Tibial artery (tissue), 4 donors: ENCODE measurements around the gene PCK1.

Source experiments
- DNase-seq, 2 donors: peaks; one replicate each; pipeline ENCODE4 v3.0.0-alpha.2; 2019
- H3K27ac ChIP-seq, 2 donors: fragments of 200-600 bp; sonication (generic) in 1 of 2; 1 replicate in 1 of 2; 2 replicates in 1 of 2; pipeline ENCODE4 v1.5.1; 2018 to 2019; ENCODE audit warnings: mild to moderate bottlenecking in 1 of 2
- H3K27me3 ChIP-seq, 2 donors: fragments of 200-600 bp; sonication (generic) in 1 of 2; one replicate each; pipeline versions ENCODE4 v1.5.1 to v1.6.0; 2016 to 2019
- H3K36me3 ChIP-seq, 3 donors: fragments of 200-600 bp; sonication (generic) in 2 of 3; one replicate each; pipeline ENCODE4 v1.5.1; 2016 to 2019; ENCODE audit warnings: mild to moderate bottlenecking in 2 of 3
- H3K4me1 ChIP-seq, 4 donors: fragments of 200-600 bp; sonication (generic) in 2 of 4; 1 replicate in 3 of 4; 2 replicates in 1 of 4; pipeline ENCODE4 v1.5.1; 2016 to 2019
- H3K4me3 ChIP-seq, 2 donors: fragments of 200-600 bp; sonication (generic) in 1 of 2; 1 replicate in 1 of 2; 2 replicates in 1 of 2; pipeline ENCODE4 v1.5.1; 2018 to 2019; ENCODE audit warnings: mild to moderate bottlenecking in 2 of 2
- H3K9me3 ChIP-seq, 3 donors: fragments of 200-600 bp; sonication (generic) in 1 of 3; one replicate each; pipeline ENCODE4 v1.5.1; 2016 to 2019
- intact Hi-C: fragments of 100-400 bp; cut with DNase I; formaldehyde crosslinking; loops from one replicate; pipeline ENCODE4 v1.15.0; 2023; ENCODE audit warnings: low total_unique reads
- TF ChIP-seq, protein P1 (sequence below), 2 experiments: fragments of 200-600 bp in 1 of 2; fragments of 450-650 bp in 1 of 2; IDR thresholded peaks; one replicate each; pipeline ENCODE4 v1.5.1; 2017 to 2019; ENCODE audit warnings: antibody characterized with exemption in 2 of 2, mild to moderate bottlenecking in 1 of 2, moderate library complexity in 1 of 2

Gene PCK1

DNA sequence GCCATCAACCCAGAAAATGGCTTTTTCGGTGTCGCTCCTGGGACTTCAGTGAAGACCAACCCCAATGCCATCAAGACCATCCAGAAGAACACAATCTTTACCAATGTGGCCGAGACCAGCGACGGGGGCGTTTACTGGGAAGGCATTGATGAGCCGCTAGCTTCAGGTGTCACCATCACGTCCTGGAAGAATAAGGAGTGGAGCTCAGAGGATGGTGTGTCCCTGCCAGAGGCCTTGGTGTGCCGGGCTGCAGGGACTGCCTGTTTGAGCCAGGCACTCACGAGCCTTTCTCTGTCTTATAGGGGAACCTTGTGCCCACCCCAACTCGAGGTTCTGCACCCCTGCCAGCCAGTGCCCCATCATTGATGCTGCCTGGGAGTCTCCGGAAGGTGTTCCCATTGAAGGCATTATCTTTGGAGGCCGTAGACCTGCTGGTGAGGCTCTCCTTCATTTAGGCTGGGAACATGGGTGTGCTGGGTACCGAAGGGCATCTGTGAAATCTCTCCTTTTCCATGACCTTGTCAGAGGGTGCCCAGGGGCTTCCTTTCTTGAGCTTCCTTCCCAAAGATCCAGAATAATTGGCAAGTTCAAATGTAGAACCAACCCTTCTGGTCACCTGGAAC, 3.4 kb downstream of the PCK1 start:
- Histone ChIP-seq H3K4me3 (no peak overlapping the region), H3K27me3 (peaks cover 0 to 30% of the 10 kb centered on the region in 2 donors), H3K9me3 (no peaks in the 10 kb centered on the region), H3K36me3 (no peaks in the 10 kb centered on the region), H3K27ac (no peak overlapping the region), H3K4me1 (peaks cover 0 to 6% (median 0%) of the 10 kb centered on the region in 4 donors)
- TF ChIP-seq, protein P1, sequence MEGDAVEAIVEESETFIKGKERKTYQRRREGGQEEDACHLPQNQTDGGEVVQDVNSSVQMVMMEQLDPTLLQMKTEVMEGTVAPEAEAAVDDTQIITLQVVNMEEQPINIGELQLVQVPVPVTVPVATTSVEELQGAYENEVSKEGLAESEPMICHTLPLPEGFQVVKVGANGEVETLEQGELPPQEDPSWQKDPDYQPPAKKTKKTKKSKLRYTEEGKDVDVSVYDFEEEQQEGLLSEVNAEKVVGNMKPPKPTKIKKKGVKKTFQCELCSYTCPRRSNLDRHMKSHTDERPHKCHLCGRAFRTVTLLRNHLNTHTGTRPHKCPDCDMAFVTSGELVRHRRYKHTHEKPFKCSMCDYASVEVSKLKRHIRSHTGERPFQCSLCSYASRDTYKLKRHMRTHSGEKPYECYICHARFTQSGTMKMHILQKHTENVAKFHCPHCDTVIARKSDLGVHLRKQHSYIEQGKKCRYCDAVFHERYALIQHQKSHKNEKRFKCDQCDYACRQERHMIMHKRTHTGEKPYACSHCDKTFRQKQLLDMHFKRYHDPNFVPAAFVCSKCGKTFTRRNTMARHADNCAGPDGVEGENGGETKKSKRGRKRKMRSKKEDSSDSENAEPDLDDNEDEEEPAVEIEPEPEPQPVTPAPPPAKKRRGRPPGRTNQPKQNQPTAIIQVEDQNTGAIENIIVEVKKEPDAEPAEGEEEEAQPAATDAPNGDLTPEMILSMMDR (IDR thresholded peaks at IDR 0.05), result no peak
- no peak for DNase-seq
- intact Hi-C loops, result no loop called here

DNA sequence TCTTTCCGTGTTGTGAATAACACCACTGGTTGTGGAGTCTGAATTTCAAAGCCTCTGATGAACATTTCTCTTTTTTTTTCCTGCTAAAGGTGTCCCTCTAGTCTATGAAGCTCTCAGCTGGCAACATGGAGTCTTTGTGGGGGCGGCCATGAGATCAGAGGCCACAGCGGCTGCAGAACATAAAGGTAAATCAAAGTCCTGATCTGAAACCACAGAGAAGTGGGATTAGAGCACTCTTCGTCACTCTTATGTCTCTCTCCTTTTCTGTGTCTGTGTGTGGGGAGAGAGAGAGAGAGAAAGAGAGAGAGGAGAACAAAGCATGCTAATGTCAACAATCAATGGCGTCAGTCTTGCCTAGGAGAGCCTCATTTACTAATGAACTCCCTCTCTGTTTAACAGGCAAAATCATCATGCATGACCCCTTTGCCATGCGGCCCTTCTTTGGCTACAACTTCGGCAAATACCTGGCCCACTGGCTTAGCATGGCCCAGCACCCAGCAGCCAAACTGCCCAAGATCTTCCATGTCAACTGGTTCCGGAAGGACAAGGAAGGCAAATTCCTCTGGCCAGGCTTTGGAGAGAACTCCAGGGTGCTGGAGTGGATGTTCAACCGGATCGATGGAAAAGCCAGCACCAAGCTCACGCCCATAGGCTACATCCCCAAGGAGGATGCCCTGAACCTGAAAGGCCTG, 4.2 kb downstream of the PCK1 start:
- intact Hi-C loops, result no loop called here
- Histone ChIP-seq H3K4me1 (peaks cover 0 to 6% (median 0%) of the 10 kb centered on the region in 4 donors), H3K4me3 (no peak overlapping the region), H3K27me3 (peaks cover 0 to 26% of the 10 kb centered on the region in 2 donors), H3K9me3 (no peaks in the 10 kb centered on the region), H3K36me3 (no peaks in the 10 kb centered on the region), H3K27ac (no peak overlapping the region)
- no peak for DNase-seq
- TF ChIP-seq, protein P1 (IDR thresholded peaks at IDR 0.05), result no peak

DNA sequence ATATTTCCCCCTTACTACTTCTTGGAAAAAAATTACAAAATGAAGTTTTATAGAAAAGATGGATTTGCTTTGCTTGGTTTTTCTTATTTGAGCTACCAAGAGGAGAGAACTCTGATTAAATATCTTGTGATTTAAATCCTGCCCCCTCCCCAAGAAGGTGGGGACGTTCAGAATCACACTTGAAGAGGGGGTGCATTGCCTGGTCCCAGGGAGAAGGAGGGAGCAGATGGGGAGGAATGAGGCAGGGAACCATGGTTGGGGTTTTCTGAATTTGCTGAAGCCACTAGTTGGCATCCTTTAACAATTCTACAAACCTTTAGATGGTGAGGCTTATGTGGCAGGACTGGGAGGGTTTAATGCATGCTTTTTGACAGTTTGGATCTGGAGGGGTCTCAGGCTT, 5.5 kb downstream of the PCK1 start:
- TF ChIP-seq, protein P1 (IDR thresholded peaks at IDR 0.05), result no peak
- Histone ChIP-seq H3K9me3 (no peaks in the 10 kb centered on the region), H3K27ac (no peak overlapping the region), H3K27me3 (peaks cover 0 to 24% of the 10 kb centered on the region in 2 donors), H3K4me3 (no peak overlapping the region), H3K36me3 (no peaks in the 10 kb centered on the region), H3K4me1 (peaks cover 0 to under 1% (median 0%) of the 10 kb centered on the region in 4 donors)
- no peak for DNase-seq
- intact Hi-C loops, result no loop called here

DNA sequence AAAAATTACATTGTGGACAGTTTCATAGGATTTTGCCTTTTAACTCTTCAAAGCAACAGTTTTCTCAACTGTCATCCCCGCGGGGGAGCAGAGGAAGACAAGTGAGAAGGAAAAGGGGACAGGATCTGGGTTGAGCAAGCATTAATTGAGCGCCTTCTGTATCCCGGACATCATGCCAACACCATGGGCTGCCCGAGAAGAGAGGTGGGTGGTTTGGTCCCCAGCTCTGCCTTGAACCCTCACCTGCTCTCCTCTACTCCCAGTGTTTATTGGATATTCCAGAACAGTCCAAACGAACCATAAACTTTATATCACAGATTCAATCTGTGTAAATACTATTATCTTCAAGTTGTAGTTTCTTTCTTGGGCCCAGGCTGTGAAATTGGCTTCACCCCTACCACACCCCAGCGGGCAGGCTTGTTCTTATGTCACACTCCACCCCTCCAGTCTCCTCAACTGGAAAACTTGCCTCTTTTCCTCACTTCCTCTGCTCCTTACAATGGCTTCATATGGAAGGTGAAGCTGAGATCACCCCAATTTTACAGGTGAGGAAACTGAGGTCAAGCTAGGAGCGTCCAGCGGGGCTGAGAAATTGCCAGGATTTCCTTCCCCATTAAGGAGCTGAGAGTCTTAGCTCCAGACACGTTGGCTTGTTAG, 6.0 kb downstream of the PCK1 start:
- peaks cover 0 to 24% of the 10 kb centered on the region in 2 donors for H3K27me3 ChIP-seq
- intact Hi-C loops, result no loop called here
- no peak for DNase-seq
- H3K4me3 ChIP-seq, result no peak overlapping the region
- H3K9me3 ChIP-seq, result no peaks in the 10 kb centered on the region
- no peaks in the 10 kb centered on the region for H3K36me3 ChIP-seq
- TF ChIP-seq, protein P1 (IDR thresholded peaks at IDR 0.05), result no peak
- no peaks in the 10 kb centered on the region for H3K4me1 ChIP-seq
- no peak overlapping the region for H3K27ac ChIP-seq

DNA sequence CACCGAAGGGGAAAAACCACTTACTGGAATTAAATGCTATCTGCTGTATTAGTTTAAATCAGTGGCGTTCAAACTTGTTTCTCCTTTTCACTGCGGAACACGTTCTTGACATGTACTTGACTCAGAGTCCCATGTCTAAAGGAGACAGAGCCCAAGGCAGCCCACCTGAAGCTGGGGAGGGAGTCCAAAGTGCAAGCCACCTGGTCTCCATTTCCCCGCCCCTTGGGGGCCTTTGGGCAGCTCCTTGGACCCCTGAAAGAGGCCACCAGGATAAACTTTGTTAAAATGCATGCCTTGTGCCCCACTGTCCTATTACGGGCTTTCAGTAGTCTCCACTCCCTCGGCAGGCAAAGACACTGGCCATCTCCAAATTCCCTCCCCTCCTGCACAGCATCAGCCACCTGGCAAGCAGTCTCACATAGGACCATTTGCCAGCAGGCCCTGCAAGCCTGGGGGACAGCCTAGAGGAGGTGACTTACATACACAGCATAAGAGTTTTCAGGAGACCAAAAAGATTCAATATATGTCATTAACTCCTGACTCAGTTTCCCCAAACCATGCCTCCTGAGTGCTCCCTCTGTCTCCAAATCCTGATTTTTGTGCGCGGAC, 6.7 kb downstream of the PCK1 start:
- H3K27me3 ChIP-seq, result peaks cover 0 to 28% of the 10 kb centered on the region in 2 donors
- DNase-seq, result no peak
- H3K36me3 ChIP-seq, result no peaks in the 10 kb centered on the region
- TF ChIP-seq, protein P1 (IDR thresholded peaks at IDR 0.05), result no peak
- H3K27ac ChIP-seq, result no peak overlapping the region
- H3K9me3 ChIP-seq, result no peaks in the 10 kb centered on the region
- intact Hi-C loops, result no loop called here
- H3K4me3 ChIP-seq, result no peak overlapping the region
- no peaks in the 10 kb centered on the region for H3K4me1 ChIP-seq
